HG03139 (cell line): ENCODE results near the gene MTSS2.

Experiments used
- ATAC-seq: cut with Tn5 transposase; IDR thresholded peaks from one replicate; pipeline ENCODE4 v1.9.1; 2021; ENCODE audit not compliant: unreplicated experiment

MTSS2 gene

DNA sequence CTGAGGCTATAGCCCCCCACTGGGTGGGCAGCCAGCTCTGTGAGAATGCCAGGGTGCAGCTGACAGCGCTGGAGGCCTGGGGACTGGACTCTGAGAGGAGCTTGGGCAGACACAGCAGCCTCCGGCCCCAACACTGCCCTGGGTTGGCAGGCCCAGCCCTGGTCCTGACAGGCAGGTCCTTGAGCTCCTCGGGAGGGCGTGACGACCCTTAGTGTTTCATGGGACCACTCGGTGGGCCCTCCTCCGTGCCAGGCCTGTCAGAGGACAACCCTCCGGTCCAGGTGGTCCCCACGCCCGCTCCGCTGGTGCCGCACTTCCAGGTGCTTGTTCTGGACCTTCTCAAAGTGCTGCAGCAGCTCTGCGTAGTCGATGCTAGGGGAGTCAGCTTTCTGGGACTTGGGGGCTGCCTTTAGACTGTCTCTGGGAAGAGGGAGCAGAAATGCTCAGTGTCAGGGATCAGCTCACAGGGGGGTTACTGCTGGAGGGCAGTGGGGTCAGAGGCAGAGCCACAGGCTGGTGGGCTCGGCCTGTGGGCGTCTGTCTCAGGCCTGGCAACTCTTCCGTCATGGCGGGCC is 1.9 kb upstream of the MTSS2 start:
- ATAC-seq = no peak

- ATAC-seq = no peak
Observed at GRCh38 chr16:70687102-70687511, 1.3 kb upstream of the MTSS2 start.

- ATAC-seq = no peak
Observed at GRCh38 chr16:70686376-70687101, 686 bp upstream of the MTSS2 start.

GRCh38 chr16:70685061-70685937 is 554 bp downstream of the MTSS2 start:
- no peak for ATAC-seq

GRCh38 chr16:70684146-70685060 is 1.4 kb downstream of the MTSS2 start:
- ATAC-seq = no peak

GRCh38 chr16:70683146-70683944 is 2.5 kb downstream of the MTSS2 start:
- no peak for ATAC-seq

GRCh38 chr16:70682239-70683145 is 3.4 kb downstream of the MTSS2 start:
- no peak for ATAC-seq

DNA sequence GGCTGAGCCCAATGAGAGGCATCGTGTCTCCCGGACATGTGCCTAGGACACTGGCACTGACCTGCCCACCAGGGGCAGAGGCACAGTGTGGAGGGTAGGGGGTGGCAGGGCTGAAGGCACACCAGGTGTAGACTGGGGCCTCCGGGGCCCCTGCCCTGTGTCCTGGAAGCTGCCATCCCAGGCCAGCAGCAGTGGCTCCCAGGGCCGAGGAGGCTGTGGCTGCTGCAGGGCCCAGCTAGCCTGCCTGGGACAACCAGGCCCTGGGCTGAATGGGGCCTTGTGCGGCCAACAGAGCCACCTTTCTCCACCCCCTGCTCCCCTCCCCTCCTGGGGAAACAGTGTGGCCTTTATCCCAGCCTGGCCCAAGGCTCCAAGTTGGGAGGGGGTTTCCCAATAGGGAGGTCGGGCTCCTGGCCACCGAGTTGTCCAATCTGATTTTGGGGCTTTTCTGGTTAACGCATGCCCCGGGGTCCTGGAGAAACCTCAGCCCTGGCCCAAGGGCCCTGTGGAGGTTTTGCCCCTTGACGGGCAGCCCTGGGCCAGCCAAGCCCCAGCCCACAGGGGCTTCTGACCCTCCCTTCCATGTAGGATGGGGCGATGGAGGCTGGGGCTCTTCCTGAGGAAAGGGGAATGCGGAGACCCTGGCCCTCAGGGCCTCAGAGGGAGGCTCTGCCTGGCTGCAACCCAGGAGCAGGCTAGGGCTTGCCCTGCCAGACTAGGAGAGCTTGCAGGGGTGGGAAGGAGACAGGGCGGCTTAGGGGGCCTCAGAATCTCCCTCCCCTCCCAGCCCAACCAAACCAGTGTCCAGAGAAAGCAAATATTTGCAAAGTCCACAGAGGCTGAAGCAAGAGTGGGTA is 4.2 kb downstream of the MTSS2 start:
- no peak for ATAC-seq

DNA sequence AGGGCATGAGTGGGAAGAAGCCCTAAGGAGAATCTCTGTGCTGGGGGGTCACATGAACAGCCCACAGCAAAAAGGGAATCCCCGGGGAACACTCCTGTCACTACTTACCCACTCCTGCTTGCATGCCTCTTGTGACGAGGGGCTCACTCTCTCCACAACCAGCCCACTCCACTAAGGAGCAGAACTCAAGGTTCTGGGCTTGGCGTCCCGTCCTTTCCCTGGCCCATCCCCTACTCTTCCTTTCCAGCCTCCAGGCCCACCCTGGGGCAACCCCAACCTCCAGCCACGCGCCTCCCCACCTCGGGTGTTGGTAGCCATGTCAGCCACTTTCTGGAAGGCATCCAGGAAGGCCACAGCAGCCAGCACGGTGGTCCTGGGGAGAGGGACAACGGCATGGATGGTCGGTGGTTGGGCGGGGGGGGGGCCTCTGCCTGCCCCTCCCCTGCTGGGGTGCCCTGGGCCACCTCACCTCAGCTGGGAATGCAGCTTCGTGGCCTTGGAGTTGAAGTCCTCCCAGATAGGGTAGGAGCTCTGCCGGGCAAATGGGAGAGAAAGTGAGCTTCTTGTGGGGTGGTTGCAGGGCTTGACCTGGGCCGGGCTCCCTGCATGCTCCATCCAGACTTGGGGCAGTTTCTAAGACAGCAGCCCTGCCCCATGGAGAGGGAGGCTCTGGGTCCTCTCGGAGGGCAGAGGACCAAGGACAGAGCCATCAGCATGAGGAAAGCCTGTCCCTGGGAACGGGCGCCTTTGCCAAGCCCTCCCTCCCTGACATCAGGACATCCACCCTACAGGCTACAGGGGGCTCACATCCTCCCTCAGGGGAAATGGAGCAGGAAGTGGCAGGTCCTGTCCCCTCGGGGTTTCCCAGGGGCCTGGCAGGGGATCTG is 5.1 kb downstream of the MTSS2 start:
- ATAC-seq = no peak

- ATAC-seq = no peak
Observed at GRCh38 chr16:70679671-70680494, 6.0 kb downstream of the MTSS2 start.

- ATAC-seq = no peak
Observed at GRCh38 chr16:70678898-70679670, 6.8 kb downstream of the MTSS2 start.

GRCh38 chr16:70678121-70678897 is 7.5 kb downstream of the MTSS2 start:
- ATAC-seq = no peak

DNA sequence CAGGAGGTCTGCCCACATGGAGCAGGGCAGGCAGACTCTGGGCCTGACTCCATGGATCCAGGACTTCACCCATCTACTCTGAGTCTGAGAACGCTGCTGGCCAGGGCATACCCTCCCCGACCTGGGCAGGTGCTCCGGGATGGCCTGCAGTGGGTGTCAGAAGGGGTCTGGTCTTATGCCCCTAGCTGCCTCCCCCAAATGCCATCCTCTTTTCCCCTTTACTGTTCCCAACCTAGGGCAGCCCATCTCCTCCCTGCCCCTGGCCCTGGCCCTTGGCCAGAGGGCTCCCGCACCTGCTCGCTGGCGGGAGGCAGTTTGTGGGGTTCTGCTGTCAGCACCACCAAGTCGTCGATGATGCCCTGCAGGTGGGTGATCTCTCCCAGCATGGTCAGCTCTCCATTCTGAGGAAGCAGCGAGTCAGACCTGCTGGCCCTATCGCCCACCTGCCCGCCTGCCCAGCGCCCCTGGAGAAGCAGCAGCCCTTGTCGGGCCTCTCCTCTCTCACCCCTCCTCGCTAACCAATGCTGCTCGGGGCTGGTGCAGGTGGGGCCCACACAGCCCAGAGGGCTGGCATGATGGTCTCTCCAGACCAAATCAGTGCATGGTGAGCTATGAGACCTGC is 8.2 kb downstream of the MTSS2 start:
- ATAC-seq = no peak
